Endothelial cell of umbilical vein (primary cell): ENCODE measurements around the gene PTPRU. TPM values are rescaled to one million over a fixed set of nuclear protein-coding genes. Genes with fewer than 3 reads are reported as not detected.
"Not testable (repeated sequence)": the region's sequence is repeated elsewhere in the genome, so short reads cannot be mapped to it uniquely, and the experiment has no call there.

Source experiments
- BruUV-seq: library from RNA; stranded (reverse); fragments of 400-500 nt; replicated peaks from 2 replicates; lab custom pipeline; 2021; lab: Mats Ljungman, UMichigan
- CTCF ChIA-PET: fragments of 300-600, 350-600 bp; sonication (Branson Sonifier 250); formaldehyde crosslinking; loops from one replicate; lab custom pipeline; 2021; ENCODE audit warnings: antibody characterized with exemption, inconsistent platforms; lab: Charles Lee
- POLR2A ChIA-PET: fragments of 300-600, 350-600 bp; sonication (Branson Sonifier 250); formaldehyde crosslinking; loops from one replicate; lab custom pipeline; 2021; ENCODE audit warnings: antibody characterized with exemption, inconsistent platforms; lab: Charles Lee
- DNase-seq: peaks from one replicate; pipeline ENCODE4 v3.0.0-alpha.2; 2011; ENCODE audit warnings: low read depth, low spot score
- FAIRE-seq: peaks from 2 replicates; lab custom pipeline; 2011; peaks lifted over from hg19 to GRCh38; lab: Jason Lieb, UNC
- H2AFZ ChIP-seq: 2 replicates; pipeline ENCODE4 v1.6.0; 2012; ENCODE audit warnings: low read depth, low read length, control low read depth, inconsistent platforms
- H3K27ac ChIP-seq: 2 replicates; pipeline ENCODE4 v1.5.1; 2011; ENCODE audit warnings: low read depth, mild to moderate bottlenecking, control low read depth, low read length, moderate library complexity; ENCODE audit not compliant: insufficient read depth
- H3K27me3 ChIP-seq, 2 experiments: 2 replicates each; pipeline versions ENCODE4 v1.6.0 to v1.6.1; 2011; ENCODE audit warnings: low read length in 2 of 2, mixed read lengths in 1 of 2; ENCODE audit not compliant: control insufficient read depth in 2 of 2, insufficient read depth in 2 of 2
- H3K36me3 ChIP-seq, 2 experiments: 2 replicates in 1 of 2; 3 replicates in 1 of 2; pipeline ENCODE4 v1.5.1; 2011; ENCODE audit warnings: low read length in 2 of 2, mild to moderate bottlenecking in 1 of 2, moderate library complexity in 1 of 2; ENCODE audit not compliant: control insufficient read depth in 2 of 2, insufficient read depth in 2 of 2; ENCODE audit errors: extremely low read depth in 1 of 2
- H3K4me1 ChIP-seq: 3 replicates; pipeline ENCODE4 v1.5.1; 2011; ENCODE audit warnings: mild to moderate bottlenecking, low read length; ENCODE audit not compliant: control insufficient read depth, insufficient read depth; ENCODE audit errors: extremely low read depth
- H3K4me2 ChIP-seq: 2 replicates; pipeline ENCODE4 v1.6.1; 2011; ENCODE audit warnings: low read length, control low read depth, mixed read lengths; ENCODE audit not compliant: insufficient read depth
- H3K4me3 ChIP-seq, 3 experiments: fragments of 200-600 bp in 1 of 3; sonication (generic), shearing (Covaris generic) in 1 of 3; replicated peaks in 1 of 3; 2 replicates each; pipeline ENCODE4 v1.5.1; 2011 to 2016; ENCODE audit warnings: control low read depth in 3 of 3, low read length in 3 of 3, mild to moderate bottlenecking in 2 of 3, inconsistent platforms in 1 of 3, low read depth in 1 of 3, moderate library complexity in 1 of 3; ENCODE audit not compliant: insufficient read depth in 1 of 3
- H3K79me2 ChIP-seq: 2 replicates; pipeline ENCODE4 v1.6.0; 2012; ENCODE audit warnings: low read length, inconsistent platforms; ENCODE audit not compliant: control insufficient read depth, insufficient read depth
- H3K9ac ChIP-seq: replicated peaks from 2 replicates; pipeline ENCODE3; 2011; ENCODE audit warnings: low read length, control low read depth; ENCODE audit not compliant: insufficient read depth; ENCODE audit errors: extremely low read depth
- H3K9me1 ChIP-seq: replicated peaks from 3 replicates; pipeline ENCODE4 v1.6.0; 2011; ENCODE audit warnings: mild to moderate bottlenecking, low read length; ENCODE audit not compliant: control insufficient read depth, insufficient read depth; ENCODE audit errors: extremely low read depth
- H3K9me3 ChIP-seq: replicated peaks from 2 replicates; pipeline ENCODE4 v1.5.1; 2012; ENCODE audit warnings: low read length, inconsistent platforms; ENCODE audit not compliant: control insufficient read depth, insufficient read depth
- H4K20me1 ChIP-seq: replicated peaks from 2 replicates; pipeline ENCODE3; 2011; ENCODE audit warnings: mild to moderate bottlenecking, low read length; ENCODE audit not compliant: control insufficient read depth, insufficient read depth; ENCODE audit errors: extremely low read depth
- EZH2 ChIP-seq: IDR thresholded peaks from 2 replicates; pipeline ENCODE4 v1.6.1; 2012; ENCODE audit warnings: borderline replicate concordance, low read depth, mild to moderate bottlenecking, moderate library complexity, low read length, inconsistent platforms; ENCODE audit not compliant: severe bottlenecking
- FOS ChIP-seq: IDR thresholded peaks from 2 replicates; pipeline ENCODE4 v1.6.1; 2011; ENCODE audit warnings: mild to moderate bottlenecking, low read length, moderate library complexity, borderline replicate concordance; ENCODE audit not compliant: insufficient read depth
- GATA2 ChIP-seq: IDR thresholded peaks from 2 replicates; pipeline ENCODE4 v1.7.0; 2011; ENCODE audit warnings: low read depth, mild to moderate bottlenecking, moderate library complexity, mixed read lengths, low read length; ENCODE audit not compliant: insufficient read length, insufficient read depth
- JUN ChIP-seq: IDR thresholded peaks from 2 replicates; pipeline ENCODE4 v1.6.1; 2011; ENCODE audit warnings: borderline replicate concordance, low read depth; ENCODE audit not compliant: insufficient read length, insufficient read depth
- MYC ChIP-seq: IDR thresholded peaks from one replicate; pipeline ENCODE4 v1.6.1; 2011; ENCODE audit warnings: mild to moderate bottlenecking, low read depth, low read length
- POLR2A ChIP-seq: IDR thresholded peaks from 2 replicates; pipeline ENCODE4 v1.6.1; 2012; ENCODE audit warnings: low read depth, mild to moderate bottlenecking, control low read depth, low read length
- POLR2AphosphoS5 ChIP-seq: IDR thresholded peaks from 2 replicates; pipeline ENCODE4 v1.6.1; 2012; ENCODE audit warnings: low read depth, mild to moderate bottlenecking, control low read depth, low read length, moderate library complexity; ENCODE audit not compliant: insufficient read depth
- dilution Hi-C: fragments of 300-500 bp; cut with MboI; formaldehyde crosslinking; loops from one replicate; pipeline ENCODE4 v1.15.0; 2019; ENCODE audit warnings: low sequenced_read_pairs; ENCODE audit not compliant: extremely low pct_ligation_motif_present
- intact Hi-C: fragments of 100-400 bp; cut with micrococcal nuclease; formaldehyde crosslinking; loops from one replicate; pipeline ENCODE4 v1.10.0; 2022
- polyA plus RNA-seq, 4 experiments: library from polyadenylated mRNA; depleted of rRNA in 3 of 4; stranded (reverse) in 3 of 4; unstranded in 1 of 4; fragments of >200 nt; gene quantifications; 2 replicates each; pipeline versions ENCODE4 v1.2.1 to v1.2.3, GENCODE V29; 2011 to 2012; ENCODE audit warnings: missing spikeins in 1 of 4
- total RNA-seq: library from RNA; stranded (reverse); gene quantifications from 2 replicates; pipeline ENCODE4 v1.2.3, GENCODE V29; 2021
- TF ChIP-seq, protein P1 (sequence below): IDR thresholded peaks from 2 replicates; pipeline ENCODE4 v1.6.1; 2011; ENCODE audit not compliant: insufficient read depth, insufficient read length
- TF ChIP-seq, protein P2 (sequence below), 2 donors: IDR thresholded peaks; 1 replicate in 1 of 2; 2 replicates in 1 of 2; pipeline ENCODE4 v1.5.1; 2011; ENCODE audit warnings: low read length in 2 of 2, mild to moderate bottlenecking in 2 of 2, moderate library complexity in 2 of 2, control low read depth in 1 of 2, inconsistent platforms in 1 of 2, low read depth in 1 of 2; ENCODE audit not compliant: insufficient read depth in 1 of 2; ENCODE audit errors: extremely low read depth in 1 of 2

PTPRU gene
- total and polyA plus RNA-seq, 2 donors (not counting 3 experiments of a cell fraction or from before 2014, with no cell fraction given): 0.58 to 2.6 TPM

DNA sequence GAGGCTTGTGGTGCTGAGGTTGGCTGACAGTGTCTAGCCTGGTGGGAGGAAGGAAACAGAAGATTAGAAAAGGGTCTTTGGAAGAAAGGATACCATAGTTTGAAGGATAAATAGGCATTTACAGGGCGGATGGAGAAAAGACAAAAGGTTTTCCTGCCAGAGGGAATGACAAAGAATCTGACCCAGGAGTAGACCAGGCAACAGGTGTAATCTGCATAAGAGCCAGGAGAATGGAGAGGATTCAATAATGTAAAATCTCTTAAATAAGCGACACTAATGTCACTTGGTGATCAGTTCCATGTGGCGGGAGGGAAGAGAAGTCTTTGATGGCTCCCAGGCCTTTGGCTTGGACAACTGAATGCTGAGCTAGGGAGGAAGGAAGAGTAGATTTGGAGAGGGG, 15.0 kb upstream of the PTPRU start:
- TF ChIP-seq, protein P1, sequence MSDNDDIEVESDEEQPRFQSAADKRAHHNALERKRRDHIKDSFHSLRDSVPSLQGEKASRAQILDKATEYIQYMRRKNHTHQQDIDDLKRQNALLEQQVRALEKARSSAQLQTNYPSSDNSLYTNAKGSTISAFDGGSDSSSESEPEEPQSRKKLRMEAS: no peak
- TF ChIP-seq MYC: no peak
- no peak for TF ChIP-seq POLR2A
- no peak for TF ChIP-seq GATA2
- TF ChIP-seq, protein P2, sequence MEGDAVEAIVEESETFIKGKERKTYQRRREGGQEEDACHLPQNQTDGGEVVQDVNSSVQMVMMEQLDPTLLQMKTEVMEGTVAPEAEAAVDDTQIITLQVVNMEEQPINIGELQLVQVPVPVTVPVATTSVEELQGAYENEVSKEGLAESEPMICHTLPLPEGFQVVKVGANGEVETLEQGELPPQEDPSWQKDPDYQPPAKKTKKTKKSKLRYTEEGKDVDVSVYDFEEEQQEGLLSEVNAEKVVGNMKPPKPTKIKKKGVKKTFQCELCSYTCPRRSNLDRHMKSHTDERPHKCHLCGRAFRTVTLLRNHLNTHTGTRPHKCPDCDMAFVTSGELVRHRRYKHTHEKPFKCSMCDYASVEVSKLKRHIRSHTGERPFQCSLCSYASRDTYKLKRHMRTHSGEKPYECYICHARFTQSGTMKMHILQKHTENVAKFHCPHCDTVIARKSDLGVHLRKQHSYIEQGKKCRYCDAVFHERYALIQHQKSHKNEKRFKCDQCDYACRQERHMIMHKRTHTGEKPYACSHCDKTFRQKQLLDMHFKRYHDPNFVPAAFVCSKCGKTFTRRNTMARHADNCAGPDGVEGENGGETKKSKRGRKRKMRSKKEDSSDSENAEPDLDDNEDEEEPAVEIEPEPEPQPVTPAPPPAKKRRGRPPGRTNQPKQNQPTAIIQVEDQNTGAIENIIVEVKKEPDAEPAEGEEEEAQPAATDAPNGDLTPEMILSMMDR (IDR thresholded peaks at IDR 0.05; ENCODE audit: extremely low read depth in 1 of 2, insufficient read depth in 1 of 2, low read depth in 1 of 2, low read length in 2 of 2): no peak
- TF ChIP-seq POLR2AphosphoS5: no peak
- TF ChIP-seq EZH2: no peak
- no peak for TF ChIP-seq JUN
- no peak for TF ChIP-seq FOS
- Histone ChIP-seq H3K4me1 (no peaks in the 10 kb centered on the region), H3K4me2 (no peak overlapping the region), H3K27ac (no peak overlapping the region), H3K79me2 (no peaks in the 10 kb centered on the region), H4K20me1 (no peaks in the 10 kb centered on the region), H3K9me3 (no peaks in the 10 kb centered on the region), H2AFZ (no peak overlapping the region), H3K36me3 (no peaks in the 10 kb centered on the region), H3K4me3 (no peak overlapping the region), H3K9me1 (no peaks in the 10 kb centered on the region), H3K27me3 (no peaks in the 10 kb centered on the region), H3K9ac (no peak overlapping the region)
- POLR2A ChIA-PET: no interaction called here
- FAIRE-seq (no peak), DNase-seq (no peak)
- dilution Hi-C loops: no loop called here
- CTCF ChIA-PET: no interaction called here
- BruUV-seq: no TSS peak
- intact Hi-C loops: no loop called here

DNA sequence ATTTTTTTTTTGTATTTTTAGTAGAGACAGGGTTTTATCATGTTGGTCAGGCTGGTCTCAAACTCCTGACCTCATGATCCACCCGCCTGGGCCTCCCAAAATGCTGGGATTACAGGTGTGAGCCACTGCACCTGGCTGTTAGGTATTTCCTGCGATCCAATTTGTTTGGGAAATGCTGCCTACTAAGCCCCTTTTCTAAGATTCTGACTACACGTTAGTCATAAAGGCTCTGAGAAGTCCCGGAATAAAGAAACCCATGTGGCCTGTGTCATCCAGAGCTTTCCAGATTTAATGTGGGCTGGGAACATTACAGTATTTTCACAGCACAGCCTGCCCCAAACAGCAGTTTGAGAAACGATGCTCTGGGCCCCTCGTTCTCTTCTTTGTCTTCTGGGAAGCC, 14.1 kb upstream of the PTPRU start:
- H3K79me2 ChIP-seq, H3K9me1 ChIP-seq, H3K27me3 ChIP-seq, H3K36me3 ChIP-seq, DNase-seq, dilution Hi-C loops, BruUV-seq, intact Hi-C loops, FAIRE-seq, H3K4me3 ChIP-seq, POLR2A ChIA-PET, H3K9me3 ChIP-seq, H3K27ac ChIP-seq, H2AFZ ChIP-seq, H4K20me1 ChIP-seq, H3K4me1 ChIP-seq, H3K9ac ChIP-seq, H3K4me2 ChIP-seq: not testable (repeated sequence)
- CTCF ChIA-PET: interaction anchor here (1.4 kb wide), 1 partner anchor 20 kb away, joined by 3 read pairs; no protein-coding TSS in a partner anchor
